ENCODE data around the gene SHISAL1.

Gene SHISAL1

DNA sequence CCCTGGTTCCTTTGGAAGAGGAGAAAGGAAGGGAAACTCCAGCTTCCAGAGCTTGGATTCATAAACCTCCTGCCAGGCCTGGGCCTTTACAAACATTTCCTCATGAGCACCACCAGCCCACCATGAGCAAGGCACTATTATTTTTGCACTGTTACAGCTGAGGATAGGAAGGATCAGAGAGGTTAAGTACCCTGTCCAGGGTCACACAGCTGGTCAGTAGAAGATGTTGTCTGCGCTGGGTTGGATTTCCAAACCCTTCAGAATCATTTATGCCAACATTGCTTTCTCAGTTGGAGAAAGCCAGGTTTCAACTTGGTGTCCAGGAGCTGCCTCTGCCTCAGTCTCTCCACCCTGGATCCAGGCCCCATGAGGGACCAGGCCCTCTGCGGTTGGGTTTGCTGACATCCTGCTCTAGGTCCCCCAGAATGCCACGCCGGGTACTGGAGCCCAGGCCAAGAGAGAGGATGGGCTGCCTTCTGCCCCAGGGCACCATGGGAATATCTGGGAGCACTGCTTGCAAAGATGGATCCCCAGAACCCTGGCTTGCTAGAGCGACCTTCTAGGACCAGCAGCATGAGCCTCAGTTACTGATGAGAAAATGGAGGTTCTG lies 29.7 kb upstream of the SHISAL1 start:
- no peak for DNase-seq

DNA sequence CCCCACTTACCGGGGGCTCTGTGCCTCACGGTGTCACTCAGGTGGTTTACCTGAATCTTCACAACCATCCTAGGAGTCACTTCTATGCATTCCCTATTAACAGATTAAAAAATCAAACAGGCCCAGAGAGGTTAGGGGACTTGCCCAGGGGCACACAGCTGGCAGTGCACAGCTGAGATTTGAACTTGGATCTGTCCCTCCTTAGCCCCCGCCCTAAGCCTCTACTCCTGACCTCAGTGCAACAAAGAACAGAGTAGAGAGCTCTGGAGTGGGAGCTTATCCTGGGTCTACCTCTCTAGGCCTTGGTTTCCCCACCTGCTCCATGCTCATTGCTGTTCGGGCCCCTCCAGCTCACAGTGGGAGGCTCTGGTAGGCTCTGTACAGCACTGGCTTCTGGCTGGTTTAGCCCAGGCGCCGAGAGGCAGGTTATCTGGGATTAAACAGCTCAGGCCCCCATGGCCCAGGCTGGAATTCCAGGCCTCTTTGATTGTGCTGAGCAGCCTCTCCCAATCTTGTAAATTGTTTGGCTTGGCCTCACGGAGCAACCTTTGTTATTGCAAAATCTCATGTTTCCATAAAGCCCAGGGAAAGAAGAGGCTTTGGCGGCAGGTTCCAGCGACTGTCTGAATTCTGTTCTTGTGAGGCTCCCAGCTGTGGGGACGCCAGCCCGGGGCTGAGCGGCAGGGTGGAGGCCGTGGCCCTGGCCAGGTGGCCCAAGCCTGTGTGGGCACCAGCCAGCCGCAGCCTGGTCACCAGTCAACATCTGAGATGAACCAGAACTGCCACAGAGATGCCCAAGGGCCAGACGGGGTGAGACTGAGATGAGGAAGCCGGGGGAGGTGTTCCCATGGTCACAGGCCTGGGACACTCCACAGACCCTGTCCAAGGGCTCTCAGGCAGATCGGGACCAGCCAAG lies 28.9 kb upstream of the SHISAL1 start:
- no peak for DNase-seq

DNA sequence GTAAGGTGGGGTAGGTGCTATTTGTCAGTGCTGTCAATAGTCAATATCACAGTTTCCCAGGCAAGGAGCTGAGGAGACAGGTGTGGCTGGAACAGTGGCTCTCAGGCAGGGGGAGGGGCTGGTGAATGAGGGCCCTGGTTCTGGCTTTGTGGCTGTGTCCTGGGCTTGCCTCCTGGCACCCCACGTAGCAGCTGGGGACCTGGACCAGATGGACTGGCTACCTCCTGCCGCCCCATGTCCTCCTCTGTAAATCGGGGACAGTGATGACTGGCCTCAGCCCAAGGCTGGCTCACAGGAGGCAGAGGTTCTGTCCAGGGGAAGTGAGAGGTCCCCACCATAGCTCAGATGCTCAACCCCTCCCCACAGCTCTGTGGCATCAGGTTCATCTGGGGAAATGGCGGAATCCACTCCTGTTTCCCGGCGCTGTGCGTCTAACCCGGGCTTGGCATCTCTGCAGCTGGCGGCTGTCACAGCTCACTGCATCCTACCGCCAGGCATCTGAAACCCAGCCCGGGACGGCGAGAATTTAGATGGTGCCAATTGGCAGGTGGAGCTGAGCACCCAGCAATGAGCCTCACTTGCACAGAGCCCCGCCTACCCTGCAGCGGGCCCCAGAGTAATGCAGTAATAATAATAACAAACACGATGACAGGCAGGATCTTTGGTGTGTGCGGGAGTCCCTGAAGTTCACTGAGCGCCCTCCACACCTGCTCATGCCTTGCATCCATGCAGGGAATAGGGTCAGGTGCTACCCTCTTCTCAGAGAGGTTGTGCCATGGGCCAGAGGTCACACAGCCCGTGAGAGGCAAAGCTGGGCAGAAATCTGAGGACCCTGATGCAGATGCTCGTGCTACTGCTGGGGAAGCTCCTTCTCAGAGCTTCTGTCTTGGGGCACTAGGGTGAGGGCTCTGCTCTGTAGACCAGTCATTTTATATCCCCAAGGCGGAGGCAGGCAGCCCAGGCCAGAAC lies 27.8 kb upstream of the SHISAL1 start:
- DNase-seq, result no peak

DNA sequence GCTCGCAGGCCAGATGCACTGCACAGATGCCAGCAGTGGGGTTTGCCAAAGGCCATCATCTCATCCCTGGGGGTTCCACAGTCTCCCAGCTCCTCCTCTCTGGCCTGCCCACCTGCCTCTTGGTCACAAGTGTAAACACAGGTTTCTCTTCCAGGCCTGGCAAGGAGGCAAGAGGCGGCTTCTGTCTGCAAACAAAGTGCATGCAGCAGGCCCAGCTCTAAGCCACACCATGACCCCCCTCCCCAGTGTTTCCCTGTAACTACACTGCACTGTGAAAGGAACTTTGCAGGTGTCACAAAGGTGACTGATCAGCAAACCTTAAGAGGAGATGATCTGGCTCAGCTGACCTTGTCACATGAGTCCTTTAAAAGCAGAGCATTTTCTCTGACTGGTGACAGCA lies 26.2 kb upstream of the SHISAL1 start:
- no peak for DNase-seq

- no peak for DNase-seq
Observed at GRCh38 chr22:44338177-44338810, 25.5 kb upstream of the SHISAL1 start.

- DNase-seq, result peak; percentile 55
Observed at GRCh38 chr22:44337678-44338004, 24.9 kb upstream of the SHISAL1 start.

GRCh38 chr22:44336962-44337677 lies 24.4 kb upstream of the SHISAL1 start:
- DNase-seq, result no peak

DNA sequence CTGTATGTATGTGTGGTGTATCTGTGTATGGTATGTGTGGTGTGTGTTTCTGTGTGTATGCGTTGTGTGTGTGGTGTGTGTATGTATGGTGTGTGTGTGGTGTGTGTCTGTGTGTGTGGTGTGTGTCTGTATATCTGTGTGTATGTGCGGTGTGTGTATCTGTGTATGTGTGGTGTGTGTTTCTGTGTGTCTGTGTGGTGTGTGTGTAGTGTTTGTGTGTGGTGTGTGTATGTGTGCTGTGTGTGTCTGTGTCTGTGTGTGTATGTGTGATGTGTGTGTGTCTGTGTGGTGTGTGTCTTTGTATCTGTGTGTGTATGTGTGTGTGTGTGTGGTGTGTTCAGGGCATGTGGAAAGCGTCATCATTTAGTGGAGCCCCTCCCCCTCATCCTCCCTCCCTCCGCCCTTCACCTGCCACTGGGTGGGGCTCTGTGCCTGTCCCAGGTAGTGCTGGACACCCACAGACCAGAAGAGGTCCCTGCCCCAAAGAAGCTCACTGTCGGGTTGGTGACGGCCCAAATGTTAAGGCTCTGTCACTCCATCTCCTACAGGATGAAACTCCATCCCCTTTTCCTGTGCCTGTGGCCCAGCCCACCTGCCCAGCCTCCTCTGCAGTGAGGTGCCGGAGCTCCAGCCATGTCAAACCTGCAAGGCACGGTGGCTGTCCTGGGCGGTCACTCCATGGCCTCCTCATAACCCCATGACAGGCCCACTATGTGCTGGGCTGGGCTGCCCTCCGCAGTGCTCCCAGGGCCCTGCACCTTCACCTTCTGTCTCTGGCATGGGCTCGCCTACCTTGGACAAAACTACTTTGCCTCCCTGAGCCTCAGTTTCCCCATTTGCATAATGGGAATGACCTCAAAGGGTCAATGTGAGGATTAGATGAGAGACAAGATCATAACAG lies 23.4 kb upstream of the SHISAL1 start:
- no peak for DNase-seq

DNA sequence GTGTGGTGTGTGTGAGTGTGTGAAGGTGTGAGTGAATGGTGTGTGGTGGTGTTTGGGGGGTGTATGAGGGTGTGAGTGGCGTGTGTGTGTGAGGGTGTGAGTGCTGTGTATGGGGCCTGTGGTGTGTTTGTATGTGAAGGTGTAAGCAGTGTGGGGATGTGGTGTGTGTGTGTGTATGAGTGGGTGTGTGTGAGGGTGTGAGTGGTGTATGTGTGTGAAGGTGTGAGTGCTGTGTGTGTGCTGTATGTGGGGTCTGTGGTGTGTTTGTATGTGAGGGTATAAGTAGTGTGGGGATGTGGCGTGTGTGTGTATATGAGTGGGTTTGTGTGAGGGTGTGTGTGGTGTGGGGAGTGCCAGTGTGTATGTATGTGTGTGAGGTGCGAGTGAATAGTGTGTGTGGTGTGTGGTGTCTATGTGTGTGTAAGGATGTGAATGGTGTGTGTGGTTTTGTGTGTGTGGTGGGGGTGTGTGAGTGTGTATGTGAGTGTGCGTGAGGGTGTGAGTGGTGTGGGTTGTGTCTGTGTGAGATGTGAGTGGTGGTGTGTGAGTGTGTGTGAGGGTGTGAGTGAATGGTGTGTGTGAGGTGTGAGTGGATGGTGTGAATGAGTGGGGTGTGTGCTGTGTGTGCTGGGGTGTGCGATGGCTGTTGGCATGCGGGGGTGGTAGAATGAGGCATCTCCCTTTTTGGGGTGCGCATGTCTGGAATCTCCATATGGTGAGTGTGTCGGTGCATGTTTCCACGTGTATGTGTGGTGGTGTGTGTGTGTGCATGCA lies 22.5 kb upstream of the SHISAL1 start:
- DNase-seq, result no peak

- no peak for DNase-seq
Observed at GRCh38 chr22:44333847-44334635, 21.3 kb upstream of the SHISAL1 start.

DNA sequence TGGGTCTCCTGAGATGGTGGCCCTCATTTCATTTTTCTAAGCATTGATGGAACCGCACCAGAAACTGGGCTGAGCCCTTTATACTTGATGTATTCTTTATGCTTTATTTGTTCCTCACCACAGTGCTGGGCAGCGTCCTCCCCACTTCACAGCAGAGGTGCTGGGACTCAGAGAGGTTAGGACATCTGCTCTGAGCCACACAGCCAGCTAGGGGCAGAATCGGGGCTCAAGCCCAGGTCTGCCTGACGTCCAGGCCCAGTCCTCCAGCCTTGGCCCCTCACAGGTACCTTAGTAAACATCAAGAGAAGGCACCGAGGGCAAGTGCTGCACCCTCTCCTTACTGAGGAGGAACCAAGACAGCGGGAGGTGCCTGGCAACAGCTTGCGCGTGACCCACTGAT lies 20.2 kb upstream of the SHISAL1 start:
- no peak for DNase-seq

DNA sequence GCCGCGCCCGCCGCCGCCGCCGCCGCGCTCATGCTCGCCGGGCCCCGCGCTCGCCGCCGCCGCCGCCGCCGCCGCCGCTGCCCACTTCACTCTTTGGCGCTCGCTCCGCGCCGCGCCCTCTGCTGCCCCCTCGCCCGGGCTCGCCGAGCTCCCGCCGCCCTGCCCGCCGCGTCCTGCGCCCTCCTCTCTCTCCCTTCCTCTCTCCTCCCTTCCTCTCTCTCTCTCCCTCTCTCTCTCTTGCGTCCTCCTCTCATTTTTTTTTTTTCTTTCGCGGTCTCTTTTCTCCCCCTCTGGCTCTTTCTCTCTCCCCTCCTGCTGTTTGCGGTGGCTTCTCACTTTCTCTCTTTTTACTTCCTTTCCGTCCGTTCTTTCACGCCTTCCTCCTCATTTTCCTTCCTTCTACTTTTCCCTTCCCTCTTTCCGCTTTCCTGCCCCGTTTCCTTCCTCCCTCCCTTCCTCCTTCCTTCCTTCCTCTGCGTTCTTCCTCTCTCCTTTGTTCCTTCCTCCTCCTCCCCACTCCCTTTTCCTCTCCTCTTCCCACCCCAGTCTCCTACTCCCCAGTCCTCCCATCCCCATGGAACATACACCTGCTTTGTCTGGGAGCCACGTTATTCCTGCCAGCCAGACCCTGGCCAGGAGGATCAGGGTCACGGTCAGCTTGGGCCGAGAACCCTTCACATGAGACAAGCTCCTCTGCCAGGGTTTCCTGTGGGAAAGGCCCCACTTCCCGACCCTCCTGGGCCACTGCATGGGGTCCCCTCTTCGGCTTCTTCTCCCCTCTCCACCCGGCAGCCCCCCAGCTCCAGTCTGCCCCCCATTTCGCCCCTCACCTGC lies 19.3 kb upstream of the SHISAL1 start:
- DNase-seq, result peak; percentile 39

DNA sequence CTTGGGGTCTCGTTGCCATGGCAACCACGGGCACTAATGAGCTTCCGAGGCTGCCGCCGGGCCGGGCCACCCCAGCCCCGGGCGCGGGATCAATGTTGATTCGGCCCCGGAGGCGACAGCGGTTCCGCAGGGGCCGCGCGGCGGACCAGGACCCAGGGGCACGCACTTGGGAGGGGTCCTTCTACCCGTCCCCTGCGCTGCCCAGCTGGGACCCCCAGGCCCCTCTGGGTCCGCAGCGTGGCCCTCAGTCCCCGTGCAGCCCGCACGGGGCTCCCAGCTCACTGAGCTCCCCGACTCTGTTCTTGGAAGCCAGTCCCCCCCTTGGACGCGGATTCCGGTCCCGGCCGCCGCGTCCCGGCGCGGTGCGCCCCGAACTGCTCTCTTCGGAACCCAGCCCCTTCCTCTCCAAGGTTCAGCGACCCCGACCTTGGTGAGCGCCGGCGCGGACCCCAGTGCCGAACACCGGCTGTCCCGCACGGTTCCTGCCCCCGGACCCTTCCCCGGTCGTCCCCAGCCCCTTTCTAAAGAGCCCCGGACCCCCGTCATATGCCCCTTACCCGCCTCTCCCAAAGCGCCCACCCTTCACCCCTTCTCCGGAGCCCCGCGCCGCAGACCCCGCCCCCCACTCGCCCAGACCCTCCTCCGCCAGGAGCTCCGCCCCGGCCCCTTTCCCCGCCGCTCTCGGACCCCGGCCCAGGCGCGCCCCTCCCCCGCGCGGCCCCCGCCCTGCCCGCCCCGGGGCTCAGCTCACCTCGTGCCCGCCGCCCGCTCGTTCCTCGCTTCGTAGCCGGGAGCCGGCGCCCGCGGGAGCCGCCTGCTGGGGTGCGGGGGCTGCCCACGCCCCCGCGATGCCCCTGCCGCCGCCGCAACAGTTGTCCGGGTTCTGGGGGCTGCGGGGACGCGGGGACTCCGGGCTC lies 18.3 kb upstream of the SHISAL1 start:
- no peak for DNase-seq

GRCh38 chr22:44330188-44330743 lies 17.5 kb upstream of the SHISAL1 start:
- DNase-seq, result no peak

GRCh38 chr22:44329179-44329796 lies 16.5 kb upstream of the SHISAL1 start:
- DNase-seq, result peak; percentile 31

GRCh38 chr22:44328762-44329161 lies 16.0 kb upstream of the SHISAL1 start:
- DNase-seq, result no peak

Data from fibroblast of skin of scalp (primary cell).